GM12875 (cell line): ENCODE results near the gene PTGES3.

Experiments used
- H3K4me3 ChIP-seq: one replicate; pipeline ENCODE4 v1.5.1; 2011; ENCODE audit warnings: low read depth, low read length, control low read depth
- CTCF ChIP-seq: IDR thresholded peaks from 2 replicates; pipeline ENCODE4 v1.5.1; 2011; ENCODE audit warnings: low read depth, mild to moderate bottlenecking, control low read depth, inconsistent platforms, low read length, moderate library complexity, borderline replicate concordance; ENCODE audit not compliant: insufficient read depth

The PTGES3 gene

GRCh38 chr12:56699020-56699661 is 11.1 kb upstream of the PTGES3 start:
- H3K4me3 ChIP-seq, result no peak overlapping the region
- no peak for TF ChIP-seq CTCF

DNA sequence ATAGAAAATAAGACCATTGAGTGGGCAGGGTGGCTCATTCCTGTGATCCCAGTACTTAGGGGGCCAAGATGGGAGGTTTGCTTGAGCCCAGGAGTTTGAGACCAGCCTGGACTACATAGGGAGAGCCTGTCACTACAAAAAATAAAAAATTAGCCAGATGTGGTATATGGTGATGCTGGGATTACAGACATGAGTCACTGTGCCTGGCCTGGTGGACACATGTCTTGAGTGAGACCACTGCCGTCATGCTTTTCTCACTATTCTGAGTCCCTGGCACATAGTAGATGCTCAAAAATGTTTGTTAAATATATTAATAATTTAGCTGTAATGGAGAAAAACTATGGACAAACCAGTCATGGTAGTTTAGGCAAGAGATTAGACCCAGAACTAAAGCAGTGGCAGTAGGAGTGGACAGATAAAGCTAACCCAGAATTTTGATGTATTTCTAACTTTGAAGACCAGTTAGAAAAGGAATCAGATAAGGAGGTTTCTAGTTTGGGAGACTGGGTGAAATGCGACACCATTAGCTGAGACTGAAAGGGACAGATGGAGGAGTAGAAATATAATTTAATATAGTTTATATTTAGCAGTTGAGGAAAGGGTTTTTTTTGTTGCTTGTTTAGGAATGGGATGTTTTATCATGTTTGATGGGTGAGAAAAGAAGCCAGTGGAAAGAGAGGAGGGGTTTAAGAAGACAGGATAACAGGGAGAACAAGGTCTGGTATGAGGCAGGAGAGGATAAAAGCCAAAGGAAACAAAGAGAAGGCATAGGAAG is 7.4 kb upstream of the PTGES3 start:
- no peak for TF ChIP-seq CTCF
- H3K4me3 ChIP-seq, result no peak overlapping the region

DNA sequence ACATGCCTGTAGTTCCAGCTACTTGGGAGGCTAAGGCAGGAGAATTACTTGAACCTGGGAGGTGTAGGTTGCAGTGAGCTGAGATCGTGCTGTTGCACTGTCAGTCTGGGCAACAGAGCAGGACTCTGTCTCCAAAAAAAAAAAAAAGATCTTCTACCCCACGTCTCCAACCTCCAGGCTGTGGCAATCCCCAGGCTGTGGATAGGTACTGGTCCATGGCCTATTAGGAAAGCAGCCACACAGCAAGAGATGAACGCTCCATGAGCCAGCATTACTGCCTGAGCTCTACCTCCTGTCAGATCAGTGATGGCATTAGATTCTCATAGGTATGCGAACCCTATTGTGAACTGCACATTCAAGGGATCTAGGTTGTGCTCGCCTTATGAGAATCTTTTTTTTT is 6.1 kb upstream of the PTGES3 start:
- TF ChIP-seq CTCF, result no peak
- no peak overlapping the region for H3K4me3 ChIP-seq

GRCh38 chr12:56688846-56689109 is 694 bp upstream of the PTGES3 start:
- TF ChIP-seq CTCF, result no peak
- H3K4me3 ChIP-seq, result peak overlapping the region; percentile 71

GRCh38 chr12:56687223-56688128 is 608 bp downstream of the PTGES3 start:
- peak overlapping the region; percentile 74 for H3K4me3 ChIP-seq
- 0 out of 2 replicates have a peak, but pooled peaks have one; percentile 4 for TF ChIP-seq CTCF

- TF ChIP-seq CTCF, result no peak
- peak overlapping the region; percentile 41 for H3K4me3 ChIP-seq
Measured at GRCh38 chr12:56684745-56685359, 3.2 kb downstream of the PTGES3 start.
